Spleen (tissue), 7 donors: ENCODE data around the gene ATP6V0E1.

Experiments
- POLR2AphosphoS5 ChIP-seq, 3 donors: sonication (generic); formaldehyde crosslinking; IDR thresholded peaks; one replicate each; pipeline ENCODE4 v1.5.1; 2017; ENCODE audit warnings: antibody characterized with exemption in 3 of 3
- TF ChIP-seq, protein P1 (sequence below), 11 experiments: fragments of 200-600 bp in 7 of 11; fragments of 450-650 bp in 4 of 11; sonication (generic) in 4 of 11; IDR thresholded peaks in 8 of 11; conservative IDR thresholded peaks in 3 of 11; 1 replicate in 7 of 11; 2 replicates in 4 of 11; pipeline versions ENCODE4 v1.4.0 to v1.8.0; 2016 to 2021; ENCODE audit warnings: antibody characterized with exemption in 11 of 11, inconsistent platforms in 4 of 11, mild to moderate bottlenecking in 1 of 11
- donor health status: DM: no; HTN: no; CAD: no; lungs with moderate emphysema.
- donor health status: DM: no; HTN: no; CAD: no.
- donor health status: DM: no; HTN: no; CAD: no.

DNA sequence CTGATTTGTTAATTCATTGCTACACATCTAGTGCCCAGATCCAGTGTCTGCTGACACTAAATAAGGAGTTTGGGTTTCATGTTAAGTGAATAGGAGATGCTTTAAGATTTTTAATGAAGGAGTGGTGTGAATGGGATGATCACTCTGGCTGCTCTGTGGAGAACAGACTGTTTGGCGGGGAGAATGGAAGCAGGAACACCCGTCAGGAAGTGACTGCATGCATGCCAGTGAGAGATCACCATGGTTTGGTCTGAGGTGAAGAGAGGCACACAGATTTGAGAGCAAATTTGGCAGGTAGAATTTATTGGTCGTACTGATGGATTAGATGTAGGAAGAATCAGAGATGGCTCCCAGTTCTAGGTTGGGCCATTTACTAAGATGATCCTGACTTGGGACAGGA lies 19.8 kb downstream of the ATP6V0E1 start:
- TF ChIP-seq, protein P1, sequence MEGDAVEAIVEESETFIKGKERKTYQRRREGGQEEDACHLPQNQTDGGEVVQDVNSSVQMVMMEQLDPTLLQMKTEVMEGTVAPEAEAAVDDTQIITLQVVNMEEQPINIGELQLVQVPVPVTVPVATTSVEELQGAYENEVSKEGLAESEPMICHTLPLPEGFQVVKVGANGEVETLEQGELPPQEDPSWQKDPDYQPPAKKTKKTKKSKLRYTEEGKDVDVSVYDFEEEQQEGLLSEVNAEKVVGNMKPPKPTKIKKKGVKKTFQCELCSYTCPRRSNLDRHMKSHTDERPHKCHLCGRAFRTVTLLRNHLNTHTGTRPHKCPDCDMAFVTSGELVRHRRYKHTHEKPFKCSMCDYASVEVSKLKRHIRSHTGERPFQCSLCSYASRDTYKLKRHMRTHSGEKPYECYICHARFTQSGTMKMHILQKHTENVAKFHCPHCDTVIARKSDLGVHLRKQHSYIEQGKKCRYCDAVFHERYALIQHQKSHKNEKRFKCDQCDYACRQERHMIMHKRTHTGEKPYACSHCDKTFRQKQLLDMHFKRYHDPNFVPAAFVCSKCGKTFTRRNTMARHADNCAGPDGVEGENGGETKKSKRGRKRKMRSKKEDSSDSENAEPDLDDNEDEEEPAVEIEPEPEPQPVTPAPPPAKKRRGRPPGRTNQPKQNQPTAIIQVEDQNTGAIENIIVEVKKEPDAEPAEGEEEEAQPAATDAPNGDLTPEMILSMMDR (IDR thresholded peaks at IDR 0.05 in 8 of 11, conservative IDR thresholded peaks at IDR 0.05 in 3 of 11): no peak
- no peak for TF ChIP-seq POLR2AphosphoS5 (IDR thresholded peaks at IDR 0.05)
